Activated naive CD4-positive, alpha-beta T cell treated with anti-CD3 and anti-CD28 coated beads, Interleukin-2, amount 50 U/mL, for 24 hours (primary cell): Measurements from ENCODE around the gene ERO1B.
"Not testable (repeated sequence)": the region's sequence is repeated elsewhere in the genome, so short reads cannot be mapped to it uniquely, and the experiment has no call there.

Source experiments
- H3K27ac Mint-ChIP-seq: one replicate; pipeline ENCODE4 v1.8.0; 2021; ENCODE audit warnings: mild to moderate bottlenecking, mixed read lengths
- H3K27me3 Mint-ChIP-seq: one replicate; pipeline ENCODE4 v1.8.0; 2021; ENCODE audit warnings: mixed read lengths
- H3K36me3 Mint-ChIP-seq: one replicate; pipeline ENCODE4 v1.8.0; 2021; ENCODE audit warnings: mixed read lengths
- H3K4me1 Mint-ChIP-seq: one replicate; pipeline ENCODE4 v1.8.0; 2021; ENCODE audit warnings: mixed read lengths
- H3K4me3 Mint-ChIP-seq: one replicate; pipeline ENCODE4 v1.8.0; 2021; ENCODE audit warnings: mild to moderate bottlenecking, mixed read lengths
- H3K9me3 Mint-ChIP-seq: one replicate; pipeline ENCODE4 v1.8.0; 2021; ENCODE audit warnings: mixed read lengths

The ERO1B gene, protein sequence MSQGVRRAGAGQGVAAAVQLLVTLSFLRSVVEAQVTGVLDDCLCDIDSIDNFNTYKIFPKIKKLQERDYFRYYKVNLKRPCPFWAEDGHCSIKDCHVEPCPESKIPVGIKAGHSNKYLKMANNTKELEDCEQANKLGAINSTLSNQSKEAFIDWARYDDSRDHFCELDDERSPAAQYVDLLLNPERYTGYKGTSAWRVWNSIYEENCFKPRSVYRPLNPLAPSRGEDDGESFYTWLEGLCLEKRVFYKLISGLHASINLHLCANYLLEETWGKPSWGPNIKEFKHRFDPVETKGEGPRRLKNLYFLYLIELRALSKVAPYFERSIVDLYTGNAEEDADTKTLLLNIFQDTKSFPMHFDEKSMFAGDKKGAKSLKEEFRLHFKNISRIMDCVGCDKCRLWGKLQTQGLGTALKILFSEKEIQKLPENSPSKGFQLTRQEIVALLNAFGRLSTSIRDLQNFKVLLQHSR

DNA sequence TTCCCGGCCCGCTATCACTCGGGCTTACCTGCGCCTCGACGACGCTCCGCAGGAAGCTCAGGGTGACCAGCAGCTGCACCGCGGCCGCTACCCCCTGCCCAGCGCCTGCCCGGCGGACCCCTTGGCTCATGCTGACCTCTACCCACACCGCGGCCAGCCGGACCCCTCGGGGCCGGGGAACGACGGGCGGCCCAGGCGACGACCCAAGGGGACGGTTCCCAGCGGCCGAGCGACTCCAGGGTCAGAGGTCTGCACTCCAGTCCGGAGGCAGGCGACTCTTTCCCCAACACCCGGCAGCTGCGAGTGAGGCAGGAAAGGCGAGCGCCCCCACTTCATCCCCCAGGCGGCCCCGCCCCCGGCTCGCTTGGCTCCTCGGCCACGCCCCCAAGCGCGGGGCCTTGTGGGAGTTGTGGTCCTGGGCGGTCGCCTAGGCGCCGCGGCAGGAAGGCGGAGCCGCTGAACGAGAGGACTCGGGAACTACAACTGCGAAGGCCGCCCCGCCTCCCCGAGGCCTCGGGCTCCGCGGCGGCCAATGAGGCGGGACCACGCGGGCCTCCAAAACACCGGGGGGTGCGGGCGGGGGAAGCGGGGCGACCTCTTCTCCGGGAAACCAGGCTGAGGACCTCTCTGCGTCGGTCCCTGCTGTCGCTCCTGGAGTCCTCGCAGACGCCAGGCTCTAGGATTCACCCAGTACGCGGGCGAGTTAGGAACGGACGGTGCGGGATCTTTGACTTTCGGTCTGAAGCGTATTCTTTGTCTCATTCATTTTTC, at the start of gene ERO1B:
Gene ERO1B, minus strand, starts transcription at position 305 of the 771 bp plus-strand sequence. Its CDS starts 175 bp downstream, at position 130.
- H3K36me3 Mint-ChIP-seq, result peaks cover 2% of the 10 kb centered on the region
- peaks cover 60% of the 10 kb centered on the region for H3K4me1 Mint-ChIP-seq
- H3K9me3 Mint-ChIP-seq, result no peaks in the 10 kb centered on the region

DNA sequence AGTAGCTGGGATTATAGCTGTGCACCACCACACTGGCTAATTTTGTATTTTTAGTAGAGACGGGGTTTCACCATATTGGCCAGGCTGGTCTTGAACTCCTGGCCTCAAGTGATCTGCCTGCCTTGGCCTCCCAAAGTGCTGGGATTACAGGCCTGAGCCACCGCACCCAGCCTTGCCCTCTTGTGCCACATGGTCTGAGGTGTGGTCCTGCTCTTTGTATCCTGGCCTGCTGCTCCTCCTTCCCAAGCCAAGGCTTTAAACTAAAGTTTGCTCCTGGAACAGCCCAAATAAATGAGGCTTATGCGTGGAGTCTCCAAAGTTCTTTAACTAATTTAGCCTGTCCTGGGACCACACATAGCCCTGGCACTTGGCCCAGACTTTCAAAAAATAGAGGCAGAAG, 49.7 kb upstream of the ERO1B start:
- not testable (repeated sequence) for H3K4me1 Mint-ChIP-seq, H3K4me3 Mint-ChIP-seq, H3K36me3 Mint-ChIP-seq, H3K9me3 Mint-ChIP-seq, H3K27me3 Mint-ChIP-seq, H3K27ac Mint-ChIP-seq

More for the DNA sequence above, at the start of gene ERO1B:
- H3K27ac Mint-ChIP-seq, result peak within 1 kb of the TSS; percentile 93
- H3K27me3 Mint-ChIP-seq, result no peaks in the 10 kb centered on the region
- peak within 1 kb of the TSS; percentile 83 for H3K4me3 Mint-ChIP-seq

DNA sequence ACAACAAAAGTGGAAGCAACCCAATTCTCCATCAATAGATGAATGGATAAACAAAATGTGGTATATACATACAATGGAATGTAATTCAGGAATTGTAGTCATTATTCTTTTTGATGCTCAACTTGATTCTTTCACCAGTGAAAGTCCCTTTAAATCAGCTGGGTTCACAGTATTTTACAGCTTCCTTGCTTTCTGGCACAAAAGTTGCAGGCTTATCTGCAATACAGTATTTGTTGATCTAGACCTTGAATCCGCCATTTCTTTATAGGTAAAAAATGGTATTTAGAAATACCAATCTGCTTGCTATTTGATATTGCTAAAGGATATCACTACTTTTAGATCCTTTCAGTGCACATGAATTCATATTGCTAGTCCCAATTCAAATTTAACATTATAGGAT, 44.7 kb upstream of the ERO1B start:
- Mint-ChIP-seq H3K36me3 (peaks cover 2% of the 10 kb centered on the region), H3K27me3 (no peaks in the 10 kb centered on the region), H3K27ac (no peak overlapping the region)

DNA sequence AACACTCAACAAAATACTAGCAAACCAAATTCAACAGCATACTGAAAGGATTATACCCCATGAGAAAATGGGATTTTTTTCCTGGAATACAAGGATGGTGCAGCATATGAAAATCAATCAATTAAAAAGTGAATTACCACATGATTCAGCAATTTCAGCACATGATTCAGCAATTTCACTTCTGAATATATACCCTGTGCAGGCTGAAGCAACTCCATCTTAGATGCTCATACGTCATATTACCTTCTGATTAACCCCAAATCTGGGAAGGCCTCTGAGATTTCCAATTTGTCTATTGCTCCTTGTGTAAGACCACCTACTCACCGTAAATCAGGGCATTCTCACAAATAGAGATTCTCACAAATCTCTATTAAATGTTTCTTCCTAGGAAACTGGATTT, 43.8 kb upstream of the ERO1B start:
- Mint-ChIP-seq H3K27ac (no peak overlapping the region), H3K9me3 (peaks cover 24% of the 10 kb centered on the region), H3K36me3 (peaks cover 5% of the 10 kb centered on the region), H3K27me3 (peaks cover 2% of the 10 kb centered on the region), H3K4me3 (no peak overlapping the region), H3K4me1 (no peaks in the 10 kb centered on the region)

More for the DNA sequence above, 44.7 kb upstream of the ERO1B start:
- Mint-ChIP-seq H3K9me3 (peaks cover 18% of the 10 kb centered on the region), H3K4me3 (no peak overlapping the region), H3K4me1 (no peaks in the 10 kb centered on the region)

DNA sequence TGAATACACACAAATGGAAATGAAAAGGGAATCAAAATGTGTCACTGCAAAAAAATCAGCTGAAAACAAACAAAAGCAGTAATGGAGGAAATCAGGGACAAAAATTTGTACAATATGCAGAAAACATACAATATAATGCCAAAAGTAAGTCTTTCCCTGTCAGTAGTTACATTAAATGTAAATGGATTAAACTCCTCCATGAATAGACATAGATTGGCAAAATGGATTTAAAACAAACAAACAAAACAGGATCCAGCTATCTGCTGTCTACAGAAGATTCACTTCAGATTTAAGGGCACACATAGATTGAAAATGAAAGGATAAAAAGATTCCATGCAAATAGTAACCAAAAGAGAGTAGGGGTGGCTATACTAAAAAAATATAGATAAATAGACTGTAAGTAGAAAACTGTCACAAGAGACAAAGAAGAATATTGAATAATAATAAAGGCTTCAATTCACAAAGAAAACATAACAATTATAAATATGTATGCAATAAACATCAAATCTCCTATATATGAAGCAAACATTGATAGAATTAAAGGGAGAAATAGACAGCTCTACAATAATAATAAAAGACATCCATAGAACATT, 42.2 kb upstream of the ERO1B start:
- Mint-ChIP-seq H3K27me3 (peaks cover 2% of the 10 kb centered on the region), H3K4me3 (no peak overlapping the region), H3K36me3 (peaks cover 5% of the 10 kb centered on the region), H3K27ac (no peak overlapping the region), H3K4me1 (no peaks in the 10 kb centered on the region), H3K9me3 (peaks cover 24% of the 10 kb centered on the region)

DNA sequence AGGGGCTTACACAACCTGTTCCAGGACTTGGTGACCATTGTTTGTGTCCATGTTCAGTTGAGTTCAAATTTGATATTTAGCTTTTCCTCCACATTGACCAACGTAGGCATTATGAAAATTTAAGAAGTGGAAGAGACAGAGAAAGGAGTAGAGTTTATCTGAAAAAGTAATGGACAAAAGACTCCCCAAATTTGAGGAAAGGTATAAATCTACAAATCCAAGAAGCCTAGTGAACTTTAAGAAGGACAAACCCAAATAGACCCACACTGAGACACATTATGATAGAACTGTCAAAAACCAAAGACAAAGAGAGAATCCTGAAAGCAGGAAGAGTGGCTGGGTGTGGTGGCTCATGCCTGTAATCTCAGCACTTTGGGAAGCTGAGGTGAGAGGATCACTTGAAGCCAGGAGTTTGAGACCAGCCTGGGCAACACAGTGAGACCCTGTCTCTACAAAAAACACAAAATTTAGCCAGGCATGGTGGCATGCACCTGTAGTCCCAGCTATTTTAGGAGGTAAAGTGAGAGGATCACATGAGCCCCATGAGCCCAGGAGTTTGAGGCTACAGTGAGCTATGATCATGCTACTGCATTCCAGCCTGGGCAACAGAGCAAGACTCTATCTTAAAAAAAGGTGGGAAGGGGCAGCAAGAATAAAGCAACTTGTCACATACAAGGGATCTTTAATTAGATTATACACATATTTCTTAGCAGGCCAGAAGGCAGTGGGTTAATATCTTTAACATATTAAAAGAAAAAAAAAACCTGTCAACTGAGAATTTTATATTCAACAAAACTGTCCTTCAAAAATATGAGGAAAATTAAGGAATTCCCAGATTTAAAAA, 41.0 kb upstream of the ERO1B start:
- H3K27ac Mint-ChIP-seq, result no peak overlapping the region
- H3K27me3 Mint-ChIP-seq, result peaks cover 2% of the 10 kb centered on the region
- H3K4me3 Mint-ChIP-seq, result no peak overlapping the region
- H3K9me3 Mint-ChIP-seq, result peaks cover 24% of the 10 kb centered on the region
- peaks cover 5% of the 10 kb centered on the region for H3K36me3 Mint-ChIP-seq
- H3K4me1 Mint-ChIP-seq, result no peaks in the 10 kb centered on the region

DNA sequence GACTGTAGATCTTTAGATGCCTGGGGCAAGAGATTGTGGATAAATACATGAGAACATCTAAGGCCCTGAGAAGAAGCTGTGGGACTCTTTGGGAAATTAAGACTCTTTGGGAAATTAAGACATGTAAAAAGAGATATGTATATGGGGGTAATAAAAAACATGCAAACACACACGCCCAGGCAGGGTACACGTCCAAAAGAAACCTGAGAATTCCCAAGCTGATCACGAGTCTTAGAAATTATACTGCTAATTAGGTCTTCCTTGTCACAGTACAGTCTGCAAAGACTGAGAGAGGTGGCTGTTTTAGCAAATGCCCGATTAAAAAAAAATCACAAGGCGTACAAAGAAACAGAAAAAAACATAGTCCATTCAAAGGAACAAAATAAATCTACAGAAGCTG, 39.3 kb upstream of the ERO1B start:
- H3K27ac Mint-ChIP-seq, result no peak overlapping the region
- H3K9me3 Mint-ChIP-seq, result peaks cover 24% of the 10 kb centered on the region
- peaks cover 2% of the 10 kb centered on the region for H3K27me3 Mint-ChIP-seq
- H3K36me3 Mint-ChIP-seq, result peaks cover 5% of the 10 kb centered on the region
- no peak overlapping the region for H3K4me3 Mint-ChIP-seq
- H3K4me1 Mint-ChIP-seq, result no peaks in the 10 kb centered on the region

DNA sequence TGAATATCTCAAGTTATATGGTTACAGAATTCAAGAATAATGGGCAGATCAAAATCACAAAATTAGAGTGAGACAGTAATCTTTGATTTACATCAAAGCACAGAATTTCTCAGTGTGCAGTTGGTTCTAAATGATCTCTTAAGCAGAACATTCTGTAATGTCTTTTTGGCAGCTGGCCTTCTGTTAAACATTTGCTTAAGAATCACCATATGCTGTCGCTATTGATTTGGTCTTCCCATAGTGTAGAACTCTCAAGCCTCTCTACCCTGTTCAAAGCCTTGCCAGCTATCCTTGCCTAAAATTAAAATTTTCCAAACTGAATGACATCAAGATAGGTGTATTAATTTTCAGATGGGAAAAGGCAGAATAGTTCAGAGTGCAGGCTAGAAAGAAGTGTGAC, 38.9 kb upstream of the ERO1B start:
- H3K4me3 Mint-ChIP-seq, result no peak overlapping the region
- no peak overlapping the region for H3K27ac Mint-ChIP-seq
- peaks cover 2% of the 10 kb centered on the region for H3K27me3 Mint-ChIP-seq
- peaks cover 5% of the 10 kb centered on the region for H3K36me3 Mint-ChIP-seq
- H3K4me1 Mint-ChIP-seq, result no peaks in the 10 kb centered on the region
- peaks cover 24% of the 10 kb centered on the region for H3K9me3 Mint-ChIP-seq

DNA sequence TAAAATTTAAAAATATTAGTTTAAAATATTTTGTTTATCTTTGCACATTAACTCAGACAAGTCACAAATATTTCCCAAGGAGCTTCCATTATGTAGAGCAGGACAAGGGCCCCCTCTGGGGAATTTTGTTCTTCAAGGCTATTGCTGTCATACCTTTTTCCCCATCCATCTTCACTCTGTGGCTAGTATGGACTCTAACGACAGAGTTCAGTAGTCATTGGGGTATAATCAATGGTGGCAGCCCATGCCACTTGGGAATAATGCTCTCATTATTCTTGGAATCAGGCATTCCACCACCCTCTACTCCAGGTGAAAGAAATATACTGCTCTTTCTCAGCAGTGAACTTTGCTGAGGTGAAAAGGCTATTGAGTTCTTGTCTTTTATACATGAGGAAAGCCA, 38.5 kb upstream of the ERO1B start:
- no peak overlapping the region for H3K27ac Mint-ChIP-seq
- no peaks in the 10 kb centered on the region for H3K4me1 Mint-ChIP-seq
- peaks cover 5% of the 10 kb centered on the region for H3K36me3 Mint-ChIP-seq
- H3K27me3 Mint-ChIP-seq, result peaks cover 2% of the 10 kb centered on the region
- H3K9me3 Mint-ChIP-seq, result peaks cover 24% of the 10 kb centered on the region
- no peak overlapping the region for H3K4me3 Mint-ChIP-seq

DNA sequence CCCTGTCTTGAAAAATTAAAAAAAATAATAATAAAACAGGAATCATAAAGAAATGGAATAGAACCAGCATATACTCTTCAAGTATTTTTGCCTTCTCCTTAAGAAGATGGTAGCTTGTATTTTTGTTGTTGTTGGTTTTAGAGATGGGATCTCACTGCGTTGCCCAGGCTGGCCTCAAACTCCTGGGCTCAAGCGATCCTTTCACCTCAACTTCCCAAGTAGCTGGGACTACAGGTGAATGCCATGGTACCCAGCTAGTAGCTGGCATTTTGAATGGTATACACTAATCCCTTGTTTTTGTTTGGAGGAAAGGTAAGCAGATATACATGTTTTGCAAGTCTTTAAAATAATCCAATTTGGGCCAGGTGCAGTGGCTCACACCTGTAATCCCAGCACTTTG, 34.7 kb upstream of the ERO1B start:
- H3K4me3 Mint-ChIP-seq, result no peak overlapping the region
- H3K4me1 Mint-ChIP-seq, result no peaks in the 10 kb centered on the region
- peaks cover 6% of the 10 kb centered on the region for H3K9me3 Mint-ChIP-seq
- no peak overlapping the region for H3K27ac Mint-ChIP-seq
- H3K36me3 Mint-ChIP-seq, result peaks cover 3% of the 10 kb centered on the region
- H3K27me3 Mint-ChIP-seq, result peaks cover 2% of the 10 kb centered on the region

DNA sequence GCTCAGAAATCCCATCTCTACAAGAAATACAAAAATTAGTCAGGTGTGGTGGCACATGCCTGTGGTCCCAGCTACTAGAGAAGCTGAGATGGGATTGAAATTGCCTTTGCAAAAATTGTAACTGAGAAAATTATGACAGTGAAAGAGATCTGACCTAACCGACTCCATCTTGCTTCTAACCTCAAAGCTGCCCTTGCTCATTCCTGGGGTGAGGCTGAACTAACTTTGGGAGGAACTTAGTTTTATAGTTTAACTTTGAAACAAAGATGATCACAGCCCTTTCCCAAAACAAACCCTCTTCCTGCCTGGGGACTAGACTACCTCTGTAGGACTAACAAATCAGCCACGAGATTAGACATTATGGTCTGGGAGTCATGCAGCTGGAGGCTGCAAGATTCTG, 33.8 kb upstream of the ERO1B start:
- H3K27ac Mint-ChIP-seq, result no peak overlapping the region
- H3K9me3 Mint-ChIP-seq, result no peaks in the 10 kb centered on the region
- no peaks in the 10 kb centered on the region for H3K27me3 Mint-ChIP-seq
- no peaks in the 10 kb centered on the region for H3K4me1 Mint-ChIP-seq
- H3K36me3 Mint-ChIP-seq, result no peaks in the 10 kb centered on the region
- no peak overlapping the region for H3K4me3 Mint-ChIP-seq

DNA sequence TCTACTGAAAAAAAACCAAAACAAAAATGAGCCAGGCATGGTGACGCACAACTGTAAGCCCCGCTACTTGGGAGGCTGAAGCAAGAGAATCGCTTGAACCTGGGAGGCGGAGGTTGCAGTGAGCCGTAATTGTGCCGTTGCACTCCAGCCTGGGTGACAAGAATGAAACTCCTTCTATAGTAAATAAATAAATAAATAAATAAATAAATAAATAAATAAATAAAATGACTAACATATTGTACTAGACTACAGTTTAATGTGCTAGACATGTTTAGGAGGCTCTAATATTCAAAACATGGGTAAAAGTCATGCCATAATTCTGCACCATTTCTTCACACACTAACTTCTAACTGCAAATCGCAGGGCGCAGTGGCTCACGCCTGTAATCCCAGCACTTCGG, 33.3 kb upstream of the ERO1B start:
- Mint-ChIP-seq H3K4me3 (no peak overlapping the region), H3K27me3 (no peaks in the 10 kb centered on the region), H3K36me3 (no peaks in the 10 kb centered on the region), H3K27ac (no peak overlapping the region), H3K9me3 (no peaks in the 10 kb centered on the region), H3K4me1 (no peaks in the 10 kb centered on the region)

DNA sequence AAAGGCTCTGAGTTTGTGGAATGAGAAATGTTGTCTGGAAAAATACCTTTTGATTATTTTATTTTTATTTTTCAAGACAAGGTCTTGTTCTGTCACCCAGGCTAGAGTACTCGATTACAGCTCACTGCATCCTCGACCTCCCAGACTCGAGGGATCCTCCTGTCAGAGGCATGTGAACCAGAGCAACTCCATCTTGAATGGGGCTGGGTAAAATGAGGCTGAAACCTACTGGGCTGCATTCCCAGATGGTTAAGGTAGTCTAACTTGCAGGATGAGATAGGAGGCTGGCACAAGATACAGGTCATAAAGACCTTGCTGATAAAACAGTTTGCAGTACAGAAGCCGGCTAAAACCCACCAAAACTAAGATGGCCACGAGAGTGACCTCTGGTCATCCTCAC, 32.3 kb upstream of the ERO1B start:
- not testable (repeated sequence) for H3K4me3 Mint-ChIP-seq, H3K27ac Mint-ChIP-seq, H3K9me3 Mint-ChIP-seq, H3K36me3 Mint-ChIP-seq, H3K27me3 Mint-ChIP-seq, H3K4me1 Mint-ChIP-seq

DNA sequence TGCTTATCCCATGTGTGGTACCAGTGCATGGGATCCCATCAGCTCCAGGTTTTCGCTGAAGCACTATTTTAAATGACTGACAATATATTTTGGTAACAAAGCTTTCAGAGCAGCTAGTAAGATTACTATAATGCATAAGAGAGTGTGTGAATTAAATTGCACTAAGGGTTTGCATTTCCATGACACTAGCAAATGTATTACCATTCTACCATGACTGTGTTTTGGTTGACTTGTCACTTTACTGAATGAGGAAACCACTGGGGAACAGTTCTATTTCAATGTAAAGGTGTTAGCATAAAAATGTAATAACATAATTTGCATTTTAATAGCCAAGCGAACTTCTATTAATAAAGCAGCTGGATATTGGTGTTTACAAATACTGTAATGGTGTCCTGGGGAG, 31.7 kb upstream of the ERO1B start:
- no peaks in the 10 kb centered on the region for H3K27me3 Mint-ChIP-seq
- no peak overlapping the region for H3K27ac Mint-ChIP-seq
- H3K4me1 Mint-ChIP-seq, result no peaks in the 10 kb centered on the region
- H3K9me3 Mint-ChIP-seq, result no peaks in the 10 kb centered on the region
- H3K4me3 Mint-ChIP-seq, result no peak overlapping the region
- no peaks in the 10 kb centered on the region for H3K36me3 Mint-ChIP-seq

DNA sequence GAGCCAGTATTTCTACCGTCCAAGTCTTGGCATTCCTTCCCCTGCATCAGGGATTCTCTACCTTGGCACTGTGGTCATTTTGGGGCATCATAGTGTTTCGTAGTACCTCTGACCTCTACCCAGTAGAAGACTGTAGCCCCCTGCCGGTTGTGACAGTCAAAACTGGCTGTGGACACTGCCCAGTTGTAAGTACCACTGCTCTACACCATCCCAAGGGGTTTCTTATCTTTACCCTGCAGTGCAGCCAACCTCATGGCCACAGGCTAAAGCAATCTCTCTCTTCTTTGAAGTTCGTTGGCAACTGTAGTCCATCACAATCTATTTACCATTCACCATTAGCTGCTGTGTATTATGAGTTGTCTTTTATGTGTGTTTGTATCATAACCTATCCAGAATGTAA, 29.3 kb upstream of the ERO1B start:
- Mint-ChIP-seq H3K4me3 (no peak overlapping the region), H3K27ac (no peak overlapping the region), H3K36me3 (no peaks in the 10 kb centered on the region), H3K4me1 (no peaks in the 10 kb centered on the region), H3K9me3 (no peaks in the 10 kb centered on the region), H3K27me3 (no peaks in the 10 kb centered on the region)
